ENCODE measurements around the gene OTUD6A. TPM values are rescaled to one million over a fixed set of nuclear protein-coding genes. Genes with fewer than 3 reads are reported as not detected.
"Not testable (repeated sequence)": the region's sequence is repeated elsewhere in the genome, so short reads cannot be mapped to it uniquely, and the experiment has no call there.

The OTUD6A gene
- polyA plus RNA-seq, 1 experiment = not detected

- no peak overlapping the region for H3K27ac ChIP-seq (ENCODE audit: low read depth, low read length)
- H3K4me3 ChIP-seq (ENCODE audit: low read depth, low read length) = no peak overlapping the region
- TF ChIP-seq CTCF (IDR thresholded peaks at IDR 0.05; ENCODE audit: low read depth, low read length) = no peak
- H3K9me3 ChIP-seq (ENCODE audit: control insufficient read depth, insufficient read depth, low read length) = no peaks in the 10 kb centered on the region
- ChIA-PET POLR2A (no interaction called here), CTCF (interaction anchor here (1.9 to 3.8 kb wide), 3 partner anchors 8 to 59 kb away, joined by 9 to 14 read pairs (median 10); partner anchors contain the start of gene IGBP1)
- DNase-seq (ENCODE audit: low read depth, low spot score) = no peak
- H3K27me3 ChIP-seq (ENCODE audit: control insufficient read depth, insufficient read depth, low read length) = no peaks in the 10 kb centered on the region
These were observed 27.5 kb downstream of the OTUD6A start for GRCh38 chrX:70089604-70090297.

GRCh38 chrX:70092247-70092646 lies 30.0 kb downstream of the OTUD6A start:
- H3K27ac ChIP-seq (ENCODE audit: low read depth, low read length) = no peak overlapping the region
- TF ChIP-seq CTCF (IDR thresholded peaks at IDR 0.05; ENCODE audit: low read depth, low read length) = no peak
- no peaks in the 10 kb centered on the region for H3K27me3 ChIP-seq (ENCODE audit: control insufficient read depth, insufficient read depth, low read length)
- H3K9me3 ChIP-seq (ENCODE audit: control insufficient read depth, insufficient read depth, low read length) = no peaks in the 10 kb centered on the region
- ChIA-PET POLR2A (no interaction called here), CTCF (no interaction called here)
- DNase-seq (ENCODE audit: low read depth, low spot score) = no peak
- no peak overlapping the region for H3K4me3 ChIP-seq (ENCODE audit: low read depth, low read length)

- CTCF ChIA-PET = interaction anchor here (0.8 to 5.7 kb wide), 12 partner anchors 10 to 672 kb away, joined by 3 to 56 read pairs (median 6); partner anchors contain the start of gene IGBP1
- H3K27me3 ChIP-seq (ENCODE audit: control insufficient read depth, insufficient read depth, low read length) = no peaks in the 10 kb centered on the region
These were observed 33.8 kb downstream of the OTUD6A start for GRCh38 chrX:70096052-70096451.

GRCh38 chrX:70105229-70105628 lies 43.0 kb downstream of the OTUD6A start:
- Histone ChIP-seq H3K27me3 (ENCODE audit: control insufficient read depth, insufficient read depth, low read length) (no peaks in the 10 kb centered on the region), H3K9me3 (ENCODE audit: control insufficient read depth, insufficient read depth, low read length) (no peaks in the 10 kb centered on the region), H3K4me3 (ENCODE audit: low read depth, low read length) (no peak overlapping the region), H3K27ac (ENCODE audit: low read depth, low read length) (no peak overlapping the region)
- POLR2A ChIA-PET = no interaction called here
- CTCF ChIA-PET = interaction anchor here (0.6 kb wide), 1 partner anchor 9 kb away, joined by 3 read pairs; no protein-coding TSS in a partner anchor
- DNase-seq (ENCODE audit: low read depth, low spot score) = no peak
- TF ChIP-seq CTCF (IDR thresholded peaks at IDR 0.05; ENCODE audit: low read depth, low read length) = no peak

More at GRCh38 chrX:70096052-70096451, 33.8 kb downstream of the OTUD6A start:
- peak; percentile 18; the same call in 1 of the 2 replicates for TF ChIP-seq CTCF (IDR thresholded peaks at IDR 0.05; ENCODE audit: low read depth, low read length)
- POLR2A ChIA-PET = no interaction called here
- Histone ChIP-seq H3K27ac (ENCODE audit: low read depth, low read length) (no peak overlapping the region), H3K9me3 (ENCODE audit: control insufficient read depth, insufficient read depth, low read length) (no peaks in the 10 kb centered on the region), H3K4me3 (ENCODE audit: low read depth, low read length) (no peak overlapping the region)
- DNase-seq (ENCODE audit: low read depth, low spot score) = no peak

GRCh38 chrX:70111436-70112026 lies 49.3 kb downstream of the OTUD6A start:
- H3K27me3 ChIP-seq (ENCODE audit: control insufficient read depth, insufficient read depth, low read length); H3K9me3 ChIP-seq (ENCODE audit: control insufficient read depth, insufficient read depth, low read length); H3K27ac ChIP-seq (ENCODE audit: low read depth, low read length); CTCF ChIA-PET; DNase-seq (ENCODE audit: low read depth, low spot score); H3K4me3 ChIP-seq (ENCODE audit: low read depth, low read length); POLR2A ChIA-PET: not testable (repeated sequence)

Small RNA genes within 50 kb of the gene (small RNA-seq; reads per million reads assigned to genes)
- gene MIR676 (ENCODE audit: insufficient read length, low read depth) = not detected

Other genes starting within 250 kb of the OTUD6A start
- gene AWAT2, start 12.5 kb upstream of the OTUD6A start, polyA plus RNA-seq (2011; rRNA removed) = not detected in 2 replicates
- gene IGBP1, start 71.0 kb downstream of the OTUD6A start, polyA plus RNA-seq (2011; rRNA removed) = 96.1 and 118 TPM in 2 replicates
- not detected in 2 replicates for gene DGAT2L6, start 115.0 kb downstream of the OTUD6A start, polyA plus RNA-seq (2011; rRNA removed)
- not detected in 2 replicates for gene AWAT1, start 172.2 kb downstream of the OTUD6A start, polyA plus RNA-seq (2011; rRNA removed)
- gene P2RY4, start 197.7 kb downstream of the OTUD6A start, polyA plus RNA-seq (2011; rRNA removed) = 0.09 and 0.17 TPM in 2 replicates
- gene ARR3, start 205.9 kb downstream of the OTUD6A start, polyA plus RNA-seq (2011; rRNA removed) = not detected in 2 replicates
- not detected in 2 replicates for gene RAB41, start 219.7 kb downstream of the OTUD6A start, polyA plus RNA-seq (2011; rRNA removed)
- 139 and 141 TPM in 2 replicates for gene PDZD11, start 227.5 kb downstream of the OTUD6A start, polyA plus RNA-seq (2011; rRNA removed)
- gene KIF4A, start 227.6 kb downstream of the OTUD6A start, polyA plus RNA-seq (2011; rRNA removed) = 6.4 and 8.8 TPM in 2 replicates

Data from AG04450 (cell line).